Type B pancreatic cell (in vitro differentiated cells): Measurements from ENCODE around the gene IL1RAPL1. TPM values are rescaled to one million over a fixed set of nuclear protein-coding genes. Genes with fewer than 3 reads are reported as not detected.
"Not testable (repeated sequence)": the region's sequence is repeated elsewhere in the genome, so short reads cannot be mapped to it uniquely, and the experiment has no call there.

ENCODE experiments used
- DNase-seq: peaks from one replicate; pipeline ENCODE4 v3.0.0; 2021; ENCODE audit warnings: mixed read lengths; ENCODE audit not compliant: unreplicated experiment; ENCODE audit errors: extremely low spot score
- H3K27ac Mint-ChIP-seq: 2 replicates; pipeline ENCODE4 v1.8.0; 2021; ENCODE audit warnings: mild to moderate bottlenecking, mixed read lengths
- H3K27me3 Mint-ChIP-seq: 2 replicates; pipeline ENCODE4 v1.8.0; 2021; ENCODE audit warnings: mixed read lengths
- H3K36me3 Mint-ChIP-seq: 2 replicates; pipeline ENCODE4 v1.8.0; 2021; ENCODE audit warnings: mixed read lengths
- H3K4me1 Mint-ChIP-seq: one replicate; pipeline ENCODE4 v1.8.0; 2021; ENCODE audit warnings: mixed read lengths; ENCODE audit not compliant: unreplicated experiment
- H3K4me3 Mint-ChIP-seq: 2 replicates; pipeline ENCODE4 v1.8.0; 2021; ENCODE audit warnings: mild to moderate bottlenecking, mixed read lengths
- H3K9me3 Mint-ChIP-seq: 2 replicates; pipeline ENCODE4 v1.8.0; 2021; ENCODE audit warnings: mixed read lengths
- total RNA-seq: library from RNA; stranded (reverse); gene quantifications from 2 replicates; pipeline ENCODE4 v1.2.1, GENCODE V29; 2021; ENCODE audit warnings: low replicate concordance
- TF ChIP-seq, protein P1 (sequence below): fragments of 200-600 bp; sonication (generic); conservative IDR thresholded peaks from 2 replicates; pipeline ENCODE4 v1.5.0; 2021; ENCODE audit warnings: antibody characterized with exemption, mild to moderate bottlenecking

IL1RAPL1 gene
- total RNA-seq, 1 donor from 2014 or later = 2.6 TPM

DNA sequence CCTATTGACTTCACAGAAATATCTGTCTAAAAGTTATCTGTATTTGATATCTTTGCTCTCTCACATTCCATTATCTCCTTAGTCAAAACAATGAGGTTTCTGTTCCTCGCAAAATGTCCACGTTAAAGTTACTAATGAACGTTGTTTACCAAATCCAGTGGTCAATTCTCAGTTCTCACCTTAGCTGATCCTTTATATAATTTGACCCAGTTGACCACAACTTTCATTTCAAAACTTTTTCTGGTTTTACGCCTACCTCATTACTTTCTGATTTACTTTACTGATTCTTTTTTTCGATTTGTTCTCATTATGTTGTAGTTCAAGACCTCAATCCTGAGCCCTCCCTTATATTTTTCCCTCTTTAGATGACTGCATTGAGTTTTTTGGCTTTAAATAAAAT is 186.6 kb downstream of the IL1RAPL1 start:
- no peak overlapping the region for H3K27ac Mint-ChIP-seq
- H3K9me3 Mint-ChIP-seq = no peaks in the 10 kb centered on the region
- no peak overlapping the region for H3K4me3 Mint-ChIP-seq
- H3K36me3 Mint-ChIP-seq = no peaks in the 10 kb centered on the region
- DNase-seq = no peak
- no peaks in the 10 kb centered on the region for H3K4me1 Mint-ChIP-seq
- no peaks in the 10 kb centered on the region for H3K27me3 Mint-ChIP-seq
- TF ChIP-seq, protein P1, sequence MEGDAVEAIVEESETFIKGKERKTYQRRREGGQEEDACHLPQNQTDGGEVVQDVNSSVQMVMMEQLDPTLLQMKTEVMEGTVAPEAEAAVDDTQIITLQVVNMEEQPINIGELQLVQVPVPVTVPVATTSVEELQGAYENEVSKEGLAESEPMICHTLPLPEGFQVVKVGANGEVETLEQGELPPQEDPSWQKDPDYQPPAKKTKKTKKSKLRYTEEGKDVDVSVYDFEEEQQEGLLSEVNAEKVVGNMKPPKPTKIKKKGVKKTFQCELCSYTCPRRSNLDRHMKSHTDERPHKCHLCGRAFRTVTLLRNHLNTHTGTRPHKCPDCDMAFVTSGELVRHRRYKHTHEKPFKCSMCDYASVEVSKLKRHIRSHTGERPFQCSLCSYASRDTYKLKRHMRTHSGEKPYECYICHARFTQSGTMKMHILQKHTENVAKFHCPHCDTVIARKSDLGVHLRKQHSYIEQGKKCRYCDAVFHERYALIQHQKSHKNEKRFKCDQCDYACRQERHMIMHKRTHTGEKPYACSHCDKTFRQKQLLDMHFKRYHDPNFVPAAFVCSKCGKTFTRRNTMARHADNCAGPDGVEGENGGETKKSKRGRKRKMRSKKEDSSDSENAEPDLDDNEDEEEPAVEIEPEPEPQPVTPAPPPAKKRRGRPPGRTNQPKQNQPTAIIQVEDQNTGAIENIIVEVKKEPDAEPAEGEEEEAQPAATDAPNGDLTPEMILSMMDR = no peak

DNA sequence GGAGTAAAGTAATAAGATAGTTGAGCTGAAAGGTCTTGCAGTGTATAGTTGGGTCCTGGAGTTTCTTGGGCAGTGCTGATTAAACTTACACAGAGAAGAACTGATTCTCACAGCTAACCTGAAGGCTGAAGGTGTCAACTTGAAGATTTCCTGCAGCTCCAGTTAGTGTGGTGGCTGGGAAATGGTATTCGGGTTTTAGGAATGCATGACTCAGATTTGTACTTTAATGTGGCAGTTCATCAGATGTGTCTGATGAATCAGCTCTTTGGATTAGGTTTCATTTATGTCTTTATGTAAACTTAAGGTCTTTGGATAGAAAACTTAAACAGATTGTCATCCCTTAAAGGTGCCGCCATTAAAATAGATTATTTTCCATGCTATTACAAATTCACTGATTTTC is 200.0 kb downstream of the IL1RAPL1 start:
- TF ChIP-seq, protein P1 = no peak
- no peak for DNase-seq
- no peak overlapping the region for H3K4me3 Mint-ChIP-seq
- H3K4me1 Mint-ChIP-seq = no peaks in the 10 kb centered on the region
- H3K36me3 Mint-ChIP-seq = no peaks in the 10 kb centered on the region
- H3K27me3 Mint-ChIP-seq = no peaks in the 10 kb centered on the region
- H3K27ac Mint-ChIP-seq = no peak overlapping the region
- no peaks in the 10 kb centered on the region for H3K9me3 Mint-ChIP-seq

DNA sequence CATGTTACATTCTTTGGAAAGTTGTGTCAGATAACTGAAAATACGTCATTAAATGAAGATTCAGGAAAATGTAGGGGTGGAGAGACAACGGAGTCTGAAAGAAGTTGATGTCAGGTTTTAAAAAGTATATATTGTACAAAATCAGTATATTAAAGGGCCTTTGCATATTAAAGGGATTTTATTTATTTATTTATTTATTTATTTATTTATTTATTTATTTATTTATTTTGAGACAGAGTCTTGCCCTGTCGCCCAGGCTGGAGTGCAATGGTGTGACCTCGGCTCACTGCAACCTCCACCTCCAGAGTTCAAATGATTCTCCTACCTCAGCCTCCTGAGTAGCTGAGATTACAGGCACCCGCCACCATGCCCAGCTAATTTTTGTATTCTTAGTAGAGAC is 213.4 kb downstream of the IL1RAPL1 start:
- H3K4me1 Mint-ChIP-seq = not testable (repeated sequence)

GRCh38 chrX:28802625-28803024 is 215.4 kb downstream of the IL1RAPL1 start:
- no peak for DNase-seq
- peaks cover 6% of the 10 kb centered on the region for H3K4me1 Mint-ChIP-seq
- H3K27me3 Mint-ChIP-seq = peaks cover 8% of the 10 kb centered on the region
- peaks cover under 1% of the 10 kb centered on the region for H3K36me3 Mint-ChIP-seq
- peaks cover 1% of the 10 kb centered on the region for H3K9me3 Mint-ChIP-seq
- H3K27ac Mint-ChIP-seq = no peak overlapping the region
- H3K4me3 Mint-ChIP-seq = no peak overlapping the region
- TF ChIP-seq, protein P1 = peak; percentile 51

More for the DNA sequence above, 213.4 kb downstream of the IL1RAPL1 start:
- H3K4me3 Mint-ChIP-seq, H3K27ac Mint-ChIP-seq, H3K36me3 Mint-ChIP-seq, H3K9me3 Mint-ChIP-seq, DNase-seq: not testable (repeated sequence)
- H3K27me3 Mint-ChIP-seq = peaks cover 11% of the 10 kb centered on the region

DNA sequence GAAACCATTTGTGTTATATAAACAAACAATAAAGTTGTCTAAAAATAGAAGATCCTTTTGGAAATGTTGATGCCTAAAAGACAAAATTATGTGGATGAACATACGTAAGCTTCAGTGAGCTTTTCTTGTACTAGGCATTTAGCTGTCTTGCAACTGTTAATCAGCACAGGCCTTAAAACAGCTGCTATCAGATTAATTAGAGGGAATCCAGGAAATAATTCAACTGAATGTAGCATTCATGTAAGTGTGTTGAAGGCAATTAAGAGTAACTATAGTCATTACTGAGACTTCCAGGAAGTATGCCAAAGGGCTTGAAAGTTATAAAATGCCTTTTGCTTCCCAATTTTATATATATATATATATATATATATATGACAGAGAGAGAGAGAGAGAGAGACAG is 248.7 kb downstream of the IL1RAPL1 start:
- no peaks in the 10 kb centered on the region for H3K9me3 Mint-ChIP-seq
- no peaks in the 10 kb centered on the region for H3K36me3 Mint-ChIP-seq
- H3K27ac Mint-ChIP-seq = no peak overlapping the region
- H3K4me1 Mint-ChIP-seq = no peaks in the 10 kb centered on the region
- H3K27me3 Mint-ChIP-seq = peaks cover 3% of the 10 kb centered on the region
- TF ChIP-seq, protein P1 = no peak
- no peak for DNase-seq
- H3K4me3 Mint-ChIP-seq = no peak overlapping the region

DNA sequence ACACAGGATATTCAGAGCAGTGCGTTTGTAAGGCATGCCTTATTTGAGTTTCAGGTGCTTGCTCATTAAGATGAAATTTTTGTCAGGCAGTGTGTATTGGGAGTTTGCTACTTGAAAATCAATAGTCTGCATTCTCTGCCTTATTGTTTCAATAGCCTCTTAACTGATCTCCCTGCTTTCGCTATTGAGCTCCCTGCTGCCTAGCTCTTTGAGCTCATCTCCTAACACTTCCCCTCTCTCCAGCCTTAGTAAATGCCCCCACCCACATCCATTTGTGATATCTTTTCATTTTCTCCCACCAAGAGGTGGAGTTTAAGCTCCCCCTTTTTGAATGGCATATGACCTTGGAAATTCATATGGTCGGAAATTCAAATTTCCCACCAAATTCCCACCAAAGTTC is 256.6 kb downstream of the IL1RAPL1 start:
- no peaks in the 10 kb centered on the region for H3K27me3 Mint-ChIP-seq
- no peak overlapping the region for H3K4me3 Mint-ChIP-seq
- TF ChIP-seq, protein P1 = no peak
- H3K36me3 Mint-ChIP-seq = no peaks in the 10 kb centered on the region
- no peaks in the 10 kb centered on the region for H3K4me1 Mint-ChIP-seq
- H3K27ac Mint-ChIP-seq = no peak overlapping the region
- no peak for DNase-seq
- no peaks in the 10 kb centered on the region for H3K9me3 Mint-ChIP-seq
